GOT3 (cell line): Measurements from ENCODE around the gene HPCAL1.

Experiments used
- DNase-seq: peaks from one replicate; lab custom pipeline; 2025; ENCODE audit warnings: mixed read lengths; lab: John Stamatoyannopoulos, UW

Gene HPCAL1

DNA sequence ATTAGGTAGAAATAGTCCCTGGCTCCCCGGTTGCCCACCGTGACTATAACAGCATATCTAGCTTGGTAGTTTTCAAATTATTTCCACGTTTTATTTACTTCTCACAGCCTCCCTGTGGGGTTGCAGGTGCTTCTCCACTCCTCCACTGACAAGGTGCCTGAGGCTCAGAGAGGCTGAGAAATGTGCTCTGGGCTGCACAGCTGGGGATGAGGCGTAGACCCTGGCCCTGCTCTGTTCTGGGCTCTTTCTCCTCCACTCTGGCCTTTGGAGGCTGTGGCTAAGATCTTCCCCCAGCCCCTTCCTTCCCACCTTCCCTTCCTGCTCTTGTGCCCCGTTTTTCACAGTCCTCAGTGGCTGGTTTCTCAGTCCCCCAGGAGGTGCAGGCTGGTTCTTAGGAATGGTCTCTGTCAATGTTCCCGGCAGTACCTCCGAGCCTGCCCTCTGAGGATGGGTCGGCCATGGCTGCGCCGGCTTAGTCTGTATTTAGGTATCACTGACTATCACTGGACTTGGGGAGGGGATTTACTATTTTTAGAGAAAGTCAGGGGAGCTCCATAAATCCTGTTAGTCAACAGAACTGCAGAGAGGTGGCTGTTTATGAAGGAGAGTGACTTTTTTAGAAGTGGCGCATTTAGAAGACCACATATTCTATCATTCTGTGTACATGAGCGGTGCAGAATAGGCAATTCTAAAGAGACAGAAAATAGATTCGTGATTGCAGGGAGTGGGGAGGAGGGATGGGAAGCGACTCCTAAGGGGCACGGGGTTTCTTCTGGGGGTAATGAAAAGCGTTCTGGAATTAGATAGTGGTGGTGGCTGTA, 35.0 kb downstream of the HPCAL1 start:
- DNase-seq, result no peak

DNA sequence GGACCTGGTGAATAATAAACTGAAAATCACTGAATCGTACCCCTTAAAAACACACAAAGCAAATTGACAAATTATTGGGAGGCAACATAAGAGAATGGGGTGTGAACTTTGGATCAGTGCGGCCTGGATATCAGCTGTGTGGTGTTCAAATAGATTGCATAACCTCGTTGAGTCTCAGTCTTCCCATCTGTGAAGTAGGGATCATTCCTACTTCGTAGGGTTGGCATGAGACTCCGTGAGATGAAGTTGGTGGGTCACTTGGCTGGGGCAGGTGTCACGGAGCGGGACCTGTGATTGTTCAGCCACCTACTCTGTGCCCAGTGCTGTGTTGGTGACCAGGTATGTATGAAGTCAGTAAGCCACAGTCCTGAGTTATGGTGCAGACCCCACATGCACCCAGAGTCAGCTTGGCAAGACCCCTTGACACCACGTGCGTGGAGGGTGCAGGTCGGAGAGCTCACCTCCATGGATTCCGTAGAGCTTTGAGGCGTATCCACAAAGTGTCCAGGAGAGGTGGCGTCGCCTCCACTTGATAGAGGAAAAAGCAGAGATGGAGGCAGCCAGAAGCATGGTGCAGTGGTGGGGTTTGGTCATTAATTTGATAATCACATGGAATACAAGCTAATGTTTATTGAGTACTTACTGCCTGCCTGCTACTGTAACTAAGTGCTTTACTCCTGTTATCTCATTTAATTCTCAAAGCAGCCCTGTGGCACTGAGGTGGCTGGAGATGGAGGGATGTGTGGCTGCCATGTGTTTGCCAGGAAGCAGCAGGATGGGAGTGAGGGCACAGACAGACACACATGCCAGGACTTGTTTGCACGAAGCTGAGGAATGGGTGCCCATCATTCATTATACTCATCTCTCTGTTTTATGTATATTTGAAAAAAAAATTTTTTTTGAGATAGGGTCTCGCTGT, 35.8 kb downstream of the HPCAL1 start:
- no peak for DNase-seq

DNA sequence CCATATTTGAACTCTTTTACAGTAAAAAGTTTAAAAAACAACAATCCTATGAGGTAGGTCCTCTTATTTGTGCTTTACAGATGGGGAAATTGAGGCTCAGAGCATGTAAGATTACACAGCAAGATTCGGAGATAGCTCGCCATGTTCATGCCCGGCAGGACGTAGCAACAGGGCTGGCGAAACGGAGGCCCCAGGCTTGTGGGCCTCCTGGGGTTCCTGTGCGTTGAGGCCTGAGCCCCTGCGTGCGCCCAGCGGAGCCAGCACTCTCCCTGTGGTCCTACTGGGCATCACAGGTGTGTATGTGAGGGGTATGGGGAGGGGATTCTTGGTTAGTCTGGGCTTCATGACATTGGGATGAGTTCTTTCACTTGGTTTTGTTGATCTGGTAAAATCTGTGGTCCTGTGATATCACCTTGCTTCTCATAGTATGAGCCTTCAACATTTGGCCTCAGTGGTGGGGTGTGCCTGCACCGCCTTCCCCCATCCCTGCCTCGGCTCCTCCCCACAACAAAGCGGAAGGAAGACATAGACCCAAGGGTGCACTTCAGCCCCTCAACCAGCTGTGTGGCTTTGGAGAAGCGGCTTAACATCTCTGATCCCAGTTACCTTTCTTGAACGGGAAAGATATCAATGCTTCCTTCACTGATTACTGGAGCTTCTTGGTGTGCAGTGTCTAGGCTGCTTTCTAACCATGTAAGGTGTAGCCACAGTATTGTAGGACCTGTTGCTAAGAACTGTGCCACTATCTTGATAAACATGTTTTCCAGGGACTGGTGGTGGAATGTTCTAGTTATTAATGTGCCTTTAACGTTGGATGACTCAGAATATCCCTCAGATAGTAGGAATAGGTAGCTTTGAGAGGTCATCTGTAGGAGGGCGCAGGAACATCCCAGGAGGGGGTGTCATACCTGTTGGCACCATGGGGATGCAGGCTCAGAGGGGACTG, 37.2 kb downstream of the HPCAL1 start:
- DNase-seq, result no peak

DNA sequence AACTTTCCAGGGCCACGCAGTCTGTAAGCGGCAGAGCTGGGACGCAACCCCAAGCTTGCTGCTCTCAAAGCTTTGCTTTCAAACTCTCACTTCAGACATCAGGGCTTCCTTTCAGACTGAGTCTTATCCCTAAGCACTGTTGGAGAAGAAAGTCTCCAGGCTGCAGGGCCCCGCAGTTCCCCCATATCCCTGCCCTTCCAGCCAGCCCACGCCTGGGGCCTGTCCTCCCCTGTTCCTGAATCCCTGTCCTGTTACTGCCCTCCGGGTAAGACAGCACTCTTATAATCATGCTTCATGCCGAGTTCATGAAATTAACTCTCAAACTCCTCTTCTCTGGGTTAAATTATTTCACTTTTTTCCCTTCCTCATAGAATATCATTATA, 37.9 kb downstream of the HPCAL1 start:
- DNase-seq, result no peak

DNA sequence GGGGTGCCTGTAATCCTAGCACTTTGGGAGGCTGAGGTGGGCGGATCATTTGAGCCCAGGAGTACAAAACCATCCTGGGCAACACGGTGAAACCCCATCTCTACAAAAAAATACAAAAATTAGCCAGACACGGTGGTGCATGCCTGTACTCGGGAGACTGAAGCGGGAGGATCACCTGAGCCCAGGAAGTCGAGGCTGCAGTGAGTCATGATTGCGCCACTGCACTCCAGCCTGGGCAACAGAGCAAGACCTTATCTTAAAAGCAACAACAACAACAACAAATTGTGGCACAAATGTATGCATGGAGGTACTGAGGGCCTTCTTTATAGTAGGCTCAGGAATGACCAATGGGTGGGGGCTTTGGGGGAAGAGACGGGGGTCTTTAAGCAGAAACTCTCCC, 38.5 kb downstream of the HPCAL1 start:
- no peak for DNase-seq

DNA sequence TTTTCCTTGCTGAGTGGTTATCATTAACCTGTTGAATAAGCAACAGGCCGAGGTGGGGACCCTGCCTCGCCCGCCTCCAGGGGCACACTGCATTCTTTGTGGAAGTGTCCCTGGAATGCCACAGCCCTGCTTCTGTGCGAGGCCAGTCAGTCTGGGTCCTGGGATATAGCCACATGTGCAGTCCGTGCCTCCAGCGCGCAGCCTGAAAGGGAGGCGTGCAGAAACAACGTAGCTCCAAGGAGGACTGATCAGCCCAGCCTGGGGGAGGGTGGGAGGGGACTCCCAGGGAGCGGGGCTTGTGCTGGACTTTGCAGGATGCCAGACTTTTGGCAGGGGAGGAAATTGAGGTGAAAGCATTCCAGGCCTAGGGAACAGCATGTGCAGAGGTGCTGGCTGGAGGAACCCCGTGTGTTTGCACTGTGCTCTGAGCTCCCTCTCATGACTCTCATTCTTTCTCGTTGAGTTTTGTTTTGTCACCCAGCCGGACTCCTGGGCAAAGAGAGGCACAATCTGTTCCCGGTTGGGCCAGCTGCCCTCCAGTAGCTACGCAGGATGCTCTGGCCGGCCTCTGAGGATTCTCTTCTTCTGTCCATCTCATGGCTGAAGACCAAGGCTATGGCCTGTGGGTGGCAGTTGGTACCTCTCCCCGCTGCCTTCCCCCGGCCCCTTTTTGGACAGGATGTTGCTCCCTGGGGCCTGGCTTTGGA, 39.7 kb downstream of the HPCAL1 start:
- no peak for DNase-seq

DNA sequence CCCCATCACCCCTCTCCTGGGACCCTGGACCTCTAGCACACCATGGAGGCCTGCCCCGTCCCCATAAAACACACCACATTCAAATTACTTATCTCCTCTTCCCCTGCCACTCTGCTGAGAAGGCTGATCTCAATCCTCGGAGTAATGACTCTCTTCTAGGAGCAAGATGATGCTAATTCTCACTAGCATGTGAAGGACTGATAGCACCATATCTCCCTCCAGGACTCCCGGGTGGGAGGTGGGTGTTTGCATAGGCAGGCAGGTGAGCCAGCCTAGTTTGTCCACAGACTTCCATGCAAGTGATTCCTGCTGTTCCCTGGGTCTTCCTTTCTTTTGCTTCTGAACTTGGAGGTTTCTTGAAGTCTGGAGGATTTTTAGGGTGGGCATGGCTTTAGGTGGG, 40.5 kb downstream of the HPCAL1 start:
- no peak for DNase-seq

DNA sequence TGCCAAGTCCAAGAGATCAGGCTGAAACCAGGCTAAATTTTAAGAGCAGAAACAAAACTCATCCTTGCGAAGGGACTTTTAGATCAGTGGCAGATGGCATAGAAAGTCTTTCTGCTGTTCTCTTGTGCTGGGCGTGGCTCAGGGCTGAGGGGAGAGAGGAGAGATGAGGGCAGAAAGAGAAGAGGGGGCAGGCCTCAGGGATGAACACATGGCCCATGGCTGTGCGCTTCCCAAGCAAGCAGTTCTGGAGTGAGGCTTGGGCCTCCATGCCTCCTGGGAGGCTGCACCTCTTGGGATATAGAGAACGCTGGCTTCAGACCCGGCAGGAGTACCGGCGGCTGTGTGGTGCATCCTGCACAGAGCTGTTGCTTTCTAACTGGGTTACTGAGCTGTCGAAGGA, 41.0 kb downstream of the HPCAL1 start:
- no peak for DNase-seq

DNA sequence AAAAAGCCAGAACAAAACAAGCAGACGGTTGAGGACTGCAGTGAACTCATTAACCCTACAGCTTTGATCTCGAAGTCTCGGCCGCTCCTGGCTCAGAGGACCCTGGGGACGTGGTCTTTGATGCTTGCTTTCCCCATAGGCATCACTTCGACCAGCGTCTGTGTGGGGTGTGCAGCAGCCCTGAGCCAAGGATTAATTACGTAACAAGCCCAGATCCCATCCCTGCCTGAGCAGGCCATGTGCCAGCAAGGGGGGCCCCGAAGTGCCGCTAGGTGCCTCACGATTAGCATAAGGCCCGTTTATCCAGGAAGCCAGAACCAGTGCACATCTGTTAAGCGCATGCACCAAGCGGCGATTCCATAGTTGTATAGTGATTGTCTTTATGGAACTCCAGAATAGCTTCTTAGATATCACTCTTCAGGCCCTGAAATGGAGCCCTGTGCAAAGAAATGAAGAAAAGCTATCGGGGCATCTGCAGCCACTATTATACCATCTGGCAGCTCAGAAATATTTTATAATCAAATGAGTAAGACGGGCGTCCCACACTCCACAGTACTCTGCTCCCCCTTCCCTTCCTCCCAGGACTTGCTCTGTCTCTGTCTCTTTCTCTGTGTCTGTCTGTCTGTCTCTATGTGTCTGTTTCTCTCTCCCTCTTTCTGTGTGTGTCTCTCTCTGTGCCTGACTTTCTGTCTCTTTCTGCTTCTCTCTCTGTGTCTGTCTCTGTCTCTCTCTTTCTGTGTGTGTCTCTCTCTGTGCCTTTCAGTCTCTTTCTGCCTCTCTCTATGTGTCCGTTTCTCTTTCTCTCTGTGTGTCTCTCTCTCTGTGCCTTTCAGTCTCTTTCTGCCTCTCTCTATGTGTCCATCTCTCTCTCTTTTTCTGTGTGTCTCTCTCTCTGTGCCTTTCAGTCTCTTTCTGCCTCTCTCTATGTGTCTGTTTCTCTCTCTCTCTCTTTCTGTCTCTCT, 41.7 kb downstream of the HPCAL1 start:
- no peak for DNase-seq

DNA sequence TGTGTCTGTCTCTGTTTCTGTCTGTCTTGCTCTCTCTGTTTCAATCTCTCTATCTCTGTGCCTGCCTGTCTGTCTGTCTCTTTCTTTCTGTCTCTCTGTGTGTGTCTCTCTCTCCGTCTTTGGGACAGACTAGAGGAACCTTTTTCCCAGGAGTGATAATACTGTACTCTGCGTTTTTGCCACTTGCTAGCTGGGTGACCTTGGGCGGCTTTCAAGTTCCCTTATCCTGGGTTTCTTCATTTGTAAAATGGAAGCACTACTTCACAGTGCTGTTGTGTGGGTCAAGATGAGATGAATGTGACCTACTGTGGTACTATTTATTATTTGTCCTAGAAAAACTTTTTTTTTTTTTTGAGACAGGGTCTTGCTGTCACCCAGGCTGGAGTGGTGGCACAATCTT, 42.4 kb downstream of the HPCAL1 start:
- no peak for DNase-seq

DNA sequence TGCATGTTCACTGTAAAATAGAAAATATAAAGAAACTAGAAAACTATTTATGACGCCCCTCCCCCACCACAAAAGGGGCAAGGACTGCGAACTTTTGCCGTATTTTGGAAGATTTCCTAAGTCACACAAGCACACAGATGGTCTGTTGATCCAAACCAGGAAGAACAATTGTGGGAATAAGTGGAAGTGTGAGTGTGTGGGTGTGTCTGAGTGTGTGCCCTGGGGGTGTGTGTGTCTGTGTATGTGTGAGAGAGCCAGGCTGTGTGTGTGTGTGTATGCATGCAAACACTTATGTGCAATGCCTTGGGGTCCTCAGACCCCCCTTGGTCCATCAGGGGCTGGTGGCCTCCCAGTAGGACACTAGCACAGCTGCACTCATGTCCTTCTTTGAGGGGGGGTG, 43.1 kb downstream of the HPCAL1 start:
- no peak for DNase-seq

DNA sequence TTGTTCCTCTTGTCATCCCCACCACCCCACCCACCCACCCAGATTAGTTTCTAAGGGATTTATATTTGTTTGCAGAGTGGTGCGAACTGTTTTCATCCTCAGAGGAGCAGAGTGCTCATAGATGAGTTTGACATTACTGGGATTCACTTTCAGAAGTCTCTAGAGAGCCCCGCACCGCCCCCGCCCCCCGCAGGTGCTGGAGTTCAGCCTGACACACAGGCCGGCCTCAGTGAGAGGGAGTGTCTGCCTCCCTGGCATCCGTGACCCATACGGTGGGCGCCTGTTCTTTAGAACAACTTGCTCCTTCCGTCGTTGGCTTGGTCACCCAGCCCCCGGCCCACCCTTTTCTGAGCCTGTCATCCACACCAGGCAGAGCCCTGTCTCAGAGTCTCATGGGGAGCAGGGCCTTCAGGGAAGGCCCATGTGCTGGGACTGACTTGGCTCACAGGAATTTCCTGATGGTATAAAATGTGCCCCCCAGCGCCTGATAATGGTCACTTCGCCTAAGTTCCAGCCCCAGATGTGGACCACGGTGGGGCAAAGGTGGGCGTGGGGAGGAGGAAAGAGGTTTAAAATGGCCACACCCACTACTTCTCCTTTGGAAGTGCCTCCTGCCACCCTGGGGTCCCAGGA, 44.3 kb downstream of the HPCAL1 start:
- DNase-seq, result no peak

DNA sequence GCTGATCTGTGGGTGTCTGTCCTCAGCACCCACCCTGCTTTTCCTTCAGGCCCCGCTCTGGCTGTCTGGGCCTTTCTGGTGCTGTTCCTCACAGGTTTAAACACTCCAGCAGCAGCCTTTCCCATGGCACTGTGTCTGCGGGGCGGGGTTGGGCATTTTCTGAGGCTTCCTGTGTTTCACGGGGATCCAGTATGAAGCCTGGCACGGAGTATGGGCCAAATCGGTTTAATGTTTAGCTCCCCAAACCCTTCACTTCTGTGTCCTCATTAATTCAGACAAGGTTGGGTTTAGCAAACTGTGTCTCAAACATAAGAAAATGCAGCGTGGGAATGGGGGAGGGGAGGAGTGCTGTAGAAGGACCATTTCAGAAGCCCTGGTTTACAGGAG, 44.9 kb downstream of the HPCAL1 start:
- no peak for DNase-seq

DNA sequence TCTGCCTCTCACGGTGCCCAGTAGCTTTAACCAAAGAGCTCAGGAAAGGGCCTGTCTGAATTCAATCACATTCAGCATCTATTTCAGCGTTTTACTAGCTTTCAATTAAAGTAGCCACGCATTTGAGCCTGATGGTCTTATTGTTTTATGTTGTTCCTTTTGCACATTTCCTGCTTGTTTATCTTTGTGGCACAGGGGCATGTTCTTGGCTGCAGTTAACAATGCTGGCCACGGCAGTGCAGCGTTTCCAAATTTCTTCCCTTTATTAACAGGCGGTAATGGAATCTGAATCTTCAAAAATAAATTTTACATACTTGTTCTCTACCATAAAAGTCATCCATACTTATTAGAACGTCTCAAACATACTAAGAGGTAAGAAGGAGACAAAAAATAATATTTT, 46.2 kb downstream of the HPCAL1 start:
- no peak for DNase-seq

DNA sequence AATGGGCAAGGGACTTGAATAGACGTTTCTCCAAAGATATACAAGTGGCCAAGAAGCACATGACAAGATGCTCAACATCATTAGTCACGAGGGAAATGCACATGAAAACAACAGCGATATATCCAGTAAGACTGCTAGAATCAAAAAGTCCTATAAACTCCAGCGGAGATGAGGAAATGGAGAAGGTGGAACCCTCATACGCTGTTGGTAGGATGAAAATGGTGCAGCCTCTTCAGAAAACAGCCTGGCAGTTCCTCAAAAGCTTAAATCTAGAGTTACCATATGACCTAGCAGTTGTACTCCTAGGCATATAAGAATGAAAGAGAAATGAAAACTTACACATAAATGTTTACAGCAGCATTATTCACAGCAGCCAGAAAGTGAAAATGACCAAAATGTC, 48.1 kb downstream of the HPCAL1 start:
- no peak for DNase-seq

DNA sequence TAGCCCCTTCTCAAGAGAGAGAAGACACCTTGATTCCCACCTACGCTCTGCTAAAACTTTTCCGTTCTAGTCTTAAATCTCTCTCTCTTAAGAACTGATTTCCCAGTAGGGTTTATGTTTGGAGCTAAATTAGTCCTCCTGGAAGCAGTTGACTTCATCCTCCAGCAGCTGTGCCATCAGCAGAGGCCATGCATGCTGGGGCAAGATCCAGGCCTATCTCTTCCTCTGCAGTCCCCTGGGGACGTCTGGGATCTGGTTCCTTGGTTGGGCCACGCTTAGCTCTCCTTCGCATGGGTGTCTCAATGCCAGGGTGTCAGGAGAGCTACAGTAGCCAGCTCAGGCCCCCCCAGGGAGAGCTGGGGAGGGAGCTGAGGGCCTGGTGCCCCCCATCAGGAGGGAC, 49.7 kb downstream of the HPCAL1 start:
- DNase-seq, result no peak

DNA sequence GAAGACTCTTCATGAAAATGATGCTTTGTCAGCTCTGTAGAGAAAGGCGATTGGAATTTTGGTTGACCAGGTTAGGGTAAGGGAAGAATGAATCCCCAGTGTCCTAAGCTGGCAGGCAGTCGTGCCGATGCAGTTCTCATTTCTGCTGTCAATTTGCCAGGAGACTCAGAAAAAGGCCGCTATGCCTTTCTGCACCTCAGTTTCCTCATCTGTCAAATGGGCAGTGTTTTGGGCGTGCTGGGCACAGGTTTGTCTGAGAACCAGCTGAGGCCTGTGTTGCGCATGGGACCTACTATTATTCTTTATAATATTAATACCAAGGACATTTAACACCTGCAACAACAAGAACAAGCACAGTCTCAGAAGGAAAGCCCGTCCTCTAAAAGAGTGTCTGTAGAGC, 50.3 kb downstream of the HPCAL1 start:
- DNase-seq, result no peak

DNA sequence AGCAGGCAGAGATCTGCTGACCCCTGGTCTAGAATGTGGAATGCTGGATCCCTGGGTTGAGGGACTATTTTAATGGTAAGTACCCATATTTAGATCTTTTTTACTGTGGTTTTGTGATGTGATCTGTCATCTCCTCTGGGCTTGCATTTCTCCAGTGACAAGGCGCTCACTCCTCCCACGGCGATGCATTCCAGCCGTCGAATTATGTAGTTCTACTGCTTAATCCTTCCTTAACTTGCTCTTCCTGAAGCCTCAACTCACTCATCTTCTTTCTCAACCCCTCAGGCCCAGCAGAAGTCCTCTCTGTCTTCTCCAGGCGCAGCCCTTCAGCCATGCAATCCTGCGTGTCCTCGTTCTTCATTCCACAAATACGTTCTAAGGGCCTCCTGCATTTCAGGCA, 51.2 kb downstream of the HPCAL1 start:
- no peak for DNase-seq

DNA sequence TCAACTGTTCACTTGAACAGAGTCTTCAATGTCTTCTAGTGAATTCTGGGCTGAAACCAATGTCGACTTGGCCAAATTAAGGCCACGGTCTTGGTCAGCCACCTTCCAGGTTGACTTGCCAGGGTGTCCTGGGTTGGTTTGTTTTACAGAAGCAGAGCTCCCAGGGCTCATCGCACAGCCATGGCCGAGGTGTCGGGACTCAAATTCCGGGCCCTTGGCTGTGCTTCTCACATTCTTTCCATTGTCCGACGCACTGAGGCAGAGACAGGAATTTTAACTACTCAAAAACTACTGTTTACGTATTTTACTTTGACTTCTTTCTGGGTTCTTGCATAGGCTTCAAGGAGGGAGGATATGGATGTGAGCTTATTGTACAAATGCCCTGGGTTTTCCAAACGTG, 51.7 kb downstream of the HPCAL1 start:
- DNase-seq, result no peak
